OCI-LY7 (cell line): ENCODE measurements around the gene FOXJ3. TPM values are rescaled to one million over a fixed set of nuclear protein-coding genes. Genes with fewer than 3 reads are reported as not detected.

ENCODE experiments used
- BruUV-seq: library from RNA; stranded (reverse); fragments of 400-500 nt; replicated peaks from 2 replicates; lab custom pipeline; 2021; lab: Mats Ljungman, UMichigan
- CTCF ChIA-PET: fragments of 300-600 bp; sonication (Branson Sonifier 250); formaldehyde crosslinking; loops from one replicate; lab custom pipeline; 2022; ENCODE audit warnings: antibody characterized with exemption; ENCODE audit not compliant: unreplicated experiment; lab: Charles Lee
- POLR2A ChIA-PET: fragments of 300-600 bp; sonication (Branson Sonifier 250); formaldehyde crosslinking; loops from one replicate; lab custom pipeline; 2022; ENCODE audit warnings: antibody characterized with exemption; lab: Charles Lee
- DNase-seq: peaks from one replicate; pipeline ENCODE4 v3.0.0-alpha.2; 2015; ENCODE audit warnings: low spot score
- H2AFZ ChIP-seq: fragments of 200-600 bp; sonication (generic), shearing (Covaris generic); 2 replicates; pipeline ENCODE4 v1.6.1; 2014; ENCODE audit warnings: mild to moderate bottlenecking, antibody characterized with exemption, low read length, moderate library complexity
- H3K27ac ChIP-seq: fragments of 200-600 bp; sonication (generic); 2 replicates; pipeline ENCODE4 v1.5.1; 2014; ENCODE audit warnings: mixed run types, low read depth, mild to moderate bottlenecking, moderate library complexity, low read length, inconsistent platforms; ENCODE audit not compliant: poor library complexity, severe bottlenecking
- H3K36me3 ChIP-seq: fragments of 200-600 bp; sonication (generic); 2 replicates; pipeline ENCODE4 v1.6.1; 2014; ENCODE audit warnings: mild to moderate bottlenecking, antibody characterized with exemption, low read length, moderate library complexity, mixed read lengths; ENCODE audit not compliant: insufficient read depth
- H3K4me1 ChIP-seq: fragments of 200-600 bp; sonication (generic); 2 replicates; pipeline ENCODE4 v1.5.1; 2014; ENCODE audit warnings: mild to moderate bottlenecking, low read length; ENCODE audit not compliant: insufficient read depth, poor library complexity, severe bottlenecking
- H3K4me2 ChIP-seq: fragments of 200-600 bp; sonication (generic); 2 replicates; pipeline ENCODE4 v1.6.1; 2014; ENCODE audit warnings: mild to moderate bottlenecking, low read length
- H3K4me3 ChIP-seq: fragments of 200-600 bp; sonication (generic); 2 replicates; pipeline ENCODE4 v1.5.1; 2014; ENCODE audit warnings: mild to moderate bottlenecking, low read depth, low read length; ENCODE audit not compliant: poor library complexity, severe bottlenecking
- H3K79me2 ChIP-seq: fragments of 200-600 bp; sonication (generic); 2 replicates; pipeline ENCODE4 v1.6.1; 2016; ENCODE audit warnings: low read depth, mild to moderate bottlenecking, low read length, moderate library complexity, mixed read lengths; ENCODE audit not compliant: insufficient read depth
- H3K9me2 ChIP-seq: fragments of 200-600 bp; sonication (generic); 2 replicates; pipeline ENCODE4 v1.6.1; 2016; ENCODE audit warnings: mild to moderate bottlenecking, low read length, mixed read lengths; ENCODE audit not compliant: insufficient read depth
- H3K9me3 ChIP-seq: fragments of 200-600 bp; sonication (generic); 2 replicates; pipeline ENCODE4 v1.6.1; 2014; ENCODE audit warnings: mild to moderate bottlenecking, mixed run types, low read length, mixed read lengths
- H4K20me1 ChIP-seq: fragments of 200-600 bp; sonication (generic); 2 replicates; pipeline ENCODE4 v1.6.1; 2014; ENCODE audit warnings: mild to moderate bottlenecking, antibody characterized with exemption, low read length, moderate library complexity, mixed read lengths; ENCODE audit not compliant: insufficient read depth
- CTCF ChIP-seq: fragments of 200-600 bp; sonication (generic); conservative IDR thresholded peaks from 2 replicates; pipeline ENCODE4 v1.5.1; 2014; ENCODE audit warnings: mild to moderate bottlenecking, antibody characterized with exemption, low read length, moderate library complexity, mixed read lengths
- EZH2phosphoT487 ChIP-seq: fragments of 200-600 bp; sonication (generic); IDR thresholded peaks from 2 replicates; pipeline ENCODE4 v1.6.1; 2018; ENCODE audit warnings: low read depth, borderline replicate concordance, mild to moderate bottlenecking, mixed run types, antibody characterized with exemption, low read length, moderate library complexity, mixed read lengths
- intact Hi-C: fragments of 100-400 bp; cut with micrococcal nuclease; formaldehyde crosslinking; loops from one replicate; pipeline ENCODE4 v1.10.0; 2022; ENCODE audit not compliant: unreplicated experiment
- total RNA-seq, 2 experiments: library from RNA; depleted of rRNA in 1 of 2; stranded (reverse); fragments of >200 nt in 1 of 2; shearing (Covaris generic) in 1 of 2; gene quantifications; 2 replicates each; pipeline ENCODE4 v1.2.3, GENCODE V29; 2014 to 2022

The FOXJ3 gene
- total RNA-seq, 2 experiments from 2014 or later, result 34.8 to 43.1 TPM

GRCh38 chr1:42142894-42143675 lies 191.9 kb downstream of the FOXJ3 start:
- H3K4me1 ChIP-seq, result no peaks in the 10 kb centered on the region
- no peak overlapping the region for H3K4me3 ChIP-seq
- H4K20me1 ChIP-seq, result no peaks in the 10 kb centered on the region
- no peaks in the 10 kb centered on the region for H3K79me2 ChIP-seq
- intact Hi-C loops, result no loop called here
- no peak overlapping the region for H2AFZ ChIP-seq
- H3K9me2 ChIP-seq, result no peaks in the 10 kb centered on the region
- H3K27ac ChIP-seq, result no peak overlapping the region
- no TSS peak for BruUV-seq
- TF ChIP-seq EZH2phosphoT487 (no peak), CTCF (no peak)
- H3K9me3 ChIP-seq, result no peaks in the 10 kb centered on the region
- DNase-seq, result no peak
- ChIA-PET CTCF (no interaction called here), POLR2A (no interaction called here)
- no peaks in the 10 kb centered on the region for H3K36me3 ChIP-seq
- H3K4me2 ChIP-seq, result no peak overlapping the region

GRCh38 chr1:42141978-42142377 lies 193.1 kb downstream of the FOXJ3 start:
- Histone ChIP-seq H3K79me2 (no peaks in the 10 kb centered on the region), H2AFZ (no peak overlapping the region), H4K20me1 (no peaks in the 10 kb centered on the region), H3K9me3 (no peaks in the 10 kb centered on the region), H3K9me2 (no peaks in the 10 kb centered on the region), H3K4me3 (no peak overlapping the region), H3K36me3 (no peaks in the 10 kb centered on the region), H3K4me1 (no peaks in the 10 kb centered on the region), H3K4me2 (no peak overlapping the region), H3K27ac (no peak overlapping the region)
- no peak for TF ChIP-seq EZH2phosphoT487
- no peak for TF ChIP-seq CTCF
- BruUV-seq, result no TSS peak
- no peak for DNase-seq
- POLR2A ChIA-PET, result no interaction called here
- intact Hi-C loops, result no loop called here
- CTCF ChIA-PET, result no interaction called here

- CTCF ChIA-PET, result no interaction called here
- Histone ChIP-seq H2AFZ (no peak overlapping the region), H3K4me1 (no peaks in the 10 kb centered on the region), H3K9me2 (no peaks in the 10 kb centered on the region), H3K9me3 (no peaks in the 10 kb centered on the region), H3K27ac (no peak overlapping the region), H3K4me2 (no peak overlapping the region), H3K4me3 (no peak overlapping the region), H4K20me1 (no peaks in the 10 kb centered on the region), H3K36me3 (no peaks in the 10 kb centered on the region), H3K79me2 (no peaks in the 10 kb centered on the region)
- POLR2A ChIA-PET, result no interaction called here
- TF ChIP-seq EZH2phosphoT487 (no peak), CTCF (no peak)
- BruUV-seq, result no TSS peak
- intact Hi-C loops, result no loop called here
- no peak for DNase-seq
Measured at GRCh38 chr1:42140191-42140590, 194.8 kb downstream of the FOXJ3 start.
